ENCODE measurements around the gene RAB3GAP1. TPM values are rescaled to one million over a fixed set of nuclear protein-coding genes. Genes with fewer than 3 reads are reported as not detected.

The RAB3GAP1 gene
- total RNA-seq, 1 experiment from 2014 or later = 32.0 TPM

DNA sequence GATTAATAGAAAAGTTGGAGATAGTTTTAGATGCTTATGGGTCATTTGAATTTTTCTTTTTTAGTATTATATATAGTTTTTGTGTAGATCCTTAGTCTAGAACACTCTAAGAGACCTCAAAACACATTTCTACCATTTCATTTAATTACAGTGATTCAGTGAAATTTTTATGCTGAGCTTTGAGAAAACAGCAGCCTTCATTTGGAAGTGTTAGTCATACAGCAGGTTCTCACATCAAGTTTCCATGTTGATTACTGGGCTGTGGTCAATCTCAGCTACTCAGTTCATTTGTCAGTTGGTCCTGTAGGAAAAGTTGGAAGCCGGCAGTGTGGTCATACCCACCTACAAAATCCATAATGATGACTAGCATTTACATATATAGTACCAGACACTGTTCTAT, 42.8 kb upstream of the RAB3GAP1 start:
- H3K4me1 ChIP-seq (ENCODE audit: insufficient read depth, low read length) = peaks cover 3% of the 10 kb centered on the region; the same call in 1 of the 2 replicates
- Mint-ChIP-seq H3K4me3 (no peak overlapping the region), H3K4me1 (peaks cover 24 to 30% of the 10 kb centered on the region in 2 experiments), H3K36me3 (ENCODE audit: insufficient read depth in 1 of 3, low read depth in 3 of 3) (no peaks in the 10 kb centered on the region), H3K27me3 (ENCODE audit: low read depth) (peaks cover 11% of the 10 kb centered on the region), H3K9me3 (peaks cover 0 to 4% of the 10 kb centered on the region in 2 experiments; a peak in 2 of 5 replicates), H3K27ac (no peak overlapping the region)
- no peak overlapping the region for H3K27ac ChIP-seq (ENCODE audit: insufficient read length, low read depth, low read length)
- no peak overlapping the region for H4K91ac ChIP-seq (ENCODE audit: insufficient read length, low read depth, low read length)
- no peak overlapping the region for H4K5ac ChIP-seq (ENCODE audit: insufficient read length, low read depth, low read length)
- H3K79me2 ChIP-seq (ENCODE audit: insufficient read depth, low read length) = no peaks in the 10 kb centered on the region
- no peak overlapping the region for H3K23ac ChIP-seq (ENCODE audit: insufficient read length, low read depth, low read length)
- H3T11ph ChIP-seq (ENCODE audit: low read length) = no peak overlapping the region
- DNase-seq = no peak
- no peaks in the 10 kb centered on the region for H3K9me3 ChIP-seq (ENCODE audit: control insufficient read depth, low read depth, low read length)
- H3K18ac ChIP-seq (ENCODE audit: insufficient read length, low read depth, low read length) = no peak overlapping the region
- H2AK5ac ChIP-seq (ENCODE audit: insufficient read length, low read length) = no peak overlapping the region
- H3K4ac ChIP-seq (ENCODE audit: low read depth, low read length) = no peak overlapping the region
- H2BK15ac ChIP-seq (ENCODE audit: low read depth, low read length) = no peak overlapping the region
- no peak overlapping the region for H3K56ac ChIP-seq (ENCODE audit: insufficient read length, low read depth, low read length)
- H3K4me2 ChIP-seq (ENCODE audit: insufficient read depth, insufficient read length, low read length) = no peak overlapping the region
- H3K23me2 ChIP-seq (ENCODE audit: insufficient read length, low read depth, low read length, poor library complexity, severe bottlenecking) = no peaks in the 10 kb centered on the region
- H4K8ac ChIP-seq (replicated peaks; ENCODE audit: insufficient read length, low read depth, low read length) = no peak overlapping the region
- H3K14ac ChIP-seq (ENCODE audit: insufficient read depth, low read length) = no peak overlapping the region
- TF ChIP-seq, protein P1, sequence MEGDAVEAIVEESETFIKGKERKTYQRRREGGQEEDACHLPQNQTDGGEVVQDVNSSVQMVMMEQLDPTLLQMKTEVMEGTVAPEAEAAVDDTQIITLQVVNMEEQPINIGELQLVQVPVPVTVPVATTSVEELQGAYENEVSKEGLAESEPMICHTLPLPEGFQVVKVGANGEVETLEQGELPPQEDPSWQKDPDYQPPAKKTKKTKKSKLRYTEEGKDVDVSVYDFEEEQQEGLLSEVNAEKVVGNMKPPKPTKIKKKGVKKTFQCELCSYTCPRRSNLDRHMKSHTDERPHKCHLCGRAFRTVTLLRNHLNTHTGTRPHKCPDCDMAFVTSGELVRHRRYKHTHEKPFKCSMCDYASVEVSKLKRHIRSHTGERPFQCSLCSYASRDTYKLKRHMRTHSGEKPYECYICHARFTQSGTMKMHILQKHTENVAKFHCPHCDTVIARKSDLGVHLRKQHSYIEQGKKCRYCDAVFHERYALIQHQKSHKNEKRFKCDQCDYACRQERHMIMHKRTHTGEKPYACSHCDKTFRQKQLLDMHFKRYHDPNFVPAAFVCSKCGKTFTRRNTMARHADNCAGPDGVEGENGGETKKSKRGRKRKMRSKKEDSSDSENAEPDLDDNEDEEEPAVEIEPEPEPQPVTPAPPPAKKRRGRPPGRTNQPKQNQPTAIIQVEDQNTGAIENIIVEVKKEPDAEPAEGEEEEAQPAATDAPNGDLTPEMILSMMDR (conservative IDR thresholded peaks at IDR 0.05) = no peak
- H2AFZ ChIP-seq (ENCODE audit: low read length) = no peak overlapping the region
- H2BK12ac ChIP-seq (ENCODE audit: insufficient read length, low read depth, low read length) = no peak overlapping the region
- H3K79me1 ChIP-seq (ENCODE audit: insufficient read depth, low read depth, low read length, poor library complexity, severe bottlenecking) = no peaks in the 10 kb centered on the region
- no peak overlapping the region for H2BK120ac ChIP-seq (ENCODE audit: low read depth, low read length, poor library complexity, severe bottlenecking)
- no peak overlapping the region for H3K9ac ChIP-seq (ENCODE audit: extremely low read depth, insufficient read length, low read length)
- WGBS (ENCODE audit: extremely low coverage, insufficient read length, low lambda C conversion rate) = no CpG with 5 or more reads among the region's 1 CpG
- no peak overlapping the region for H2BK5ac ChIP-seq (ENCODE audit: insufficient read length, low read length)
- H4K20me1 ChIP-seq (ENCODE audit: control insufficient read depth, insufficient read depth, insufficient read length) = no peaks in the 10 kb centered on the region
- H2BK20ac ChIP-seq (ENCODE audit: low read depth, low read length, poor library complexity, severe bottlenecking) = no peak overlapping the region
- H3K27me3 ChIP-seq (ENCODE audit: insufficient read depth, low read length) = no peaks in the 10 kb centered on the region

Data from H9 (cell line).